Right lobe of liver (tissue), 6 donors: Measurements from ENCODE around the gene MRPL17. TPM values are rescaled to one million over a fixed set of nuclear protein-coding genes. Genes with fewer than 3 reads are reported as not detected.
A peak's percentile ranks its signal among the peaks of the same experiment; 100 is the strongest.

Source experiments
- ATAC-seq, 4 donors: fragments of 200-7000 bp; cut with Tn5 transposase; one replicate each; pipeline ENCODE4 v1.9.1; 2020; ENCODE audit warnings: mild to moderate bottlenecking in 4 of 4, moderate library complexity in 4 of 4
- DNase-seq, 3 donors: peaks; one replicate each; pipeline ENCODE4 v3.0.0-alpha.2; 2020
- H3K27ac ChIP-seq, 3 donors: fragments of 200-600 bp; one replicate each; pipeline ENCODE4 v1.8.0; 2022
- H3K27me3 ChIP-seq, 2 donors: fragments of 200-600 bp; one replicate each; pipeline ENCODE4 v1.8.0; 2022
- H3K36me3 ChIP-seq, 4 donors: fragments of 200-600 bp; sonication (generic) in 1 of 4; one replicate each; pipeline versions ENCODE4 v1.5.1 to v1.8.0; 2017 to 2022; ENCODE audit warnings: control low read depth in 1 of 4
- H3K4me1 ChIP-seq, 4 donors: fragments of 200-600 bp; sonication (generic) in 1 of 4; one replicate each; pipeline versions ENCODE4 v1.5.1 to v1.8.0; 2017 to 2022; ENCODE audit warnings: control low read depth in 1 of 4
- H3K4me3 ChIP-seq, 3 donors: fragments of 200-600 bp; one replicate each; pipeline ENCODE4 v1.8.0; 2022
- H3K9me3 ChIP-seq, 4 donors: fragments of 200-600 bp; sonication (generic) in 1 of 4; one replicate each; pipeline versions ENCODE4 v1.5.1 to v1.8.0; 2017 to 2022; ENCODE audit warnings: control low read depth in 1 of 4
- POLR2A ChIP-seq: fragments of 450-650 bp; IDR thresholded peaks from one replicate; pipeline ENCODE4 v1.6.1; 2017; ENCODE audit warnings: antibody characterized with exemption, mild to moderate bottlenecking
- WGBS: methylation state at CpG from one replicate; pipeline ENCODE4 v1.1.6; 2018; ENCODE audit warnings: low coverage, low lambda C conversion rate; ENCODE audit not compliant: insufficient coverage; ENCODE audit errors: missing lambda C conversion rate; 5-methylcytosine and 5-hydroxymethylcytosine counted together
- intact Hi-C, 2 donors: fragments of 100-400 bp; cut with DNase I; formaldehyde crosslinking; loops; one replicate each; pipeline versions ENCODE4 v1.11.2 to v1.14.1; 2022
- total RNA-seq, 6 experiments: library from RNA; depleted of rRNA in 2 of 6; stranded (reverse); fragments of >200 nt in 2 of 6; fragmentation: NEBNext Ultra II Directional in 3 of 6; extraction: Animal tissue kit (Norgen Biotek cat#: 25700) in 3 of 6; gene quantifications; one replicate each; pipeline versions ENCODE4 v1.1.0 to v1.2.4, GENCODE V29; 2016 to 2023
- TF ChIP-seq, protein P1 (sequence below), 4 donors: fragments of 200-600 bp in 3 of 4; fragments of 450-650 bp in 1 of 4; IDR thresholded peaks; one replicate each; pipeline versions ENCODE4 v1.5.1 to v1.8.0; 2016 to 2022; ENCODE audit warnings: antibody characterized with exemption in 4 of 4, mild to moderate bottlenecking in 2 of 4
- donor health status: DM: no; HTN: yes; CAD: no.
- donor health status: DM: no; HTN: no; CAD: no.
- donor health status: DM: no; HTN: no; CAD: no.
- donor health status: DM: no; HTN: yes; CAD: no.
- donor health status: DM: no; HTN: yes; CAD: no.

MRPL17 gene
- total RNA-seq, 6 experiments from 2014 or later: 10.7 to 21.6 (median 17.3) TPM

DNA sequence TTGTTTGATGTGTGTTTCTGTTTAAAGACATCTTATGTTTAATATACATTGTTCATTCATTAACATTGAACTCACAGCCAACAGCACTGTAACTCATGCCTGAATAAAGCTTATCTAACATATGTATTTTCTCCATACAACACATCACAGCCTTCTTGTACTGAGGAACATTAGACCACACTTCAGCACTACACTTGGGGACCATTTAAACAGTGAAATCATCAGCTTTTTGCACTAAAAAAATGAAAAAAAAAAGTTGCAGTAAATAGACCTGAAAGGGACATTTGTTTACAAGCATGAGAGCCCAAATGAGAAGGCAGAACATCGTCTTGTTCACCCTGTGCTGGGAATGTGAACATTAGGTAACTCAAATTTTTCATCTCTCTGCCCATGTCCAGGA lies 48.6 kb downstream of the MRPL17 start:
- Histone ChIP-seq H3K36me3 (no peaks in the 10 kb centered on the region), H3K27ac (peak overlapping the region in 1 of 3 donors; percentile 26), H3K9me3 (no peaks in the 10 kb centered on the region), H3K4me1 (peaks cover 0 to 36% (median 17%) of the 10 kb centered on the region in 4 donors), H3K27me3 (no peaks in the 10 kb centered on the region), H3K4me3 (no peak overlapping the region)
- 23% methylated on average over 1 of the region's 1 CpG for WGBS
- no peak for DNase-seq
- intact Hi-C loops: no loop called here
- peak in 1 of 4 donors; percentile 15 for ATAC-seq
- TF ChIP-seq, protein P1, sequence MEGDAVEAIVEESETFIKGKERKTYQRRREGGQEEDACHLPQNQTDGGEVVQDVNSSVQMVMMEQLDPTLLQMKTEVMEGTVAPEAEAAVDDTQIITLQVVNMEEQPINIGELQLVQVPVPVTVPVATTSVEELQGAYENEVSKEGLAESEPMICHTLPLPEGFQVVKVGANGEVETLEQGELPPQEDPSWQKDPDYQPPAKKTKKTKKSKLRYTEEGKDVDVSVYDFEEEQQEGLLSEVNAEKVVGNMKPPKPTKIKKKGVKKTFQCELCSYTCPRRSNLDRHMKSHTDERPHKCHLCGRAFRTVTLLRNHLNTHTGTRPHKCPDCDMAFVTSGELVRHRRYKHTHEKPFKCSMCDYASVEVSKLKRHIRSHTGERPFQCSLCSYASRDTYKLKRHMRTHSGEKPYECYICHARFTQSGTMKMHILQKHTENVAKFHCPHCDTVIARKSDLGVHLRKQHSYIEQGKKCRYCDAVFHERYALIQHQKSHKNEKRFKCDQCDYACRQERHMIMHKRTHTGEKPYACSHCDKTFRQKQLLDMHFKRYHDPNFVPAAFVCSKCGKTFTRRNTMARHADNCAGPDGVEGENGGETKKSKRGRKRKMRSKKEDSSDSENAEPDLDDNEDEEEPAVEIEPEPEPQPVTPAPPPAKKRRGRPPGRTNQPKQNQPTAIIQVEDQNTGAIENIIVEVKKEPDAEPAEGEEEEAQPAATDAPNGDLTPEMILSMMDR (IDR thresholded peaks at IDR 0.05): no peak
- TF ChIP-seq POLR2A: no peak

DNA sequence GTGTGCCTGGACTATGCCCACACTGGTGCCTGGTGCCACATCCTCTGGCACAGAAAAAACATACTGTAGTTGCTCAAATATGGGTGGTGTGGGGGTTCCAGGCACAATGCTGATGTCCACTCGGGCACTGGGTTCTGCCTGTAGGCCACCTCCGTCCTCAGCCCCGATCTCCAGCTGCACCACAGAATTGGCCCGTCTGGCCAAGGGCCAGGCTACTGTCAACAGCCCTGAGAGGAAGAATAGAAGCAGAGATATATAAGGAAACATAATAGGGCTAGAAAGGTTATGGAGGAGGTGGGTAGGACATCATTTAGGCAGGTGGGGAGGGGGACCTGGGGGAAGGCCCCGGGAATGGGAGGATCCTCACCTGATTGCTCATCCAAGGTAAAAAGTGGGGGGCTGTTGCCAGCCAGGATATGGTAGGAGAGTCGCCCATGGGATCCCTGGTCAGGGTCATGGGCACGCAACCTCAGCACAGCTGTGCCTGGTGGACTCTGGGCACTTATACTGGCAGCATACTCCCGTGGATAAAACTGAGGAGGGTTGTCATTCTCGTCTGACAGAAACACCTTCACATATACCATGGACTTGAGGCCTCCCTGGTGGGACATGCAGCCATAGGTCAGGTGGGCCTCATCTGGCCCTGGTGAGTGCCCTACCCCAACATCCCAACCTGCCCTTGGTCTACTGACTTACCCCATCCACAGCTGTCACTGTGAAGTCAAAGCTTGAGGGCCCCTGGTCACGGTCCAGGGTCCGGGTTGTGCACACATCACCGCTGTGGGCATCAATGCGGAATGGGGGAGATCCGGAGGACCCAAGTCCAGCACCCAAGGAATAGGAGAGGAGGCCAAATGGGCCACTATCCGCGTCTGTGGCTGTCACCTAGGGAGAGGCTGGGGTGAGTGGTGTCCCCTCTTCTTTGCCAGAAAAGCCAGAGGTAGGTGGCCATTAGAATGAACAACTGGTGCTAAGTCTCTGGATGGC lies 49.4 kb downstream of the MRPL17 start:
- ATAC-seq (no peak), DNase-seq (no peak)
- no peaks in the 10 kb centered on the region for H3K27me3 ChIP-seq
- H3K4me1 ChIP-seq: peaks cover 0 to 33% (median 17%) of the 10 kb centered on the region in 4 donors
- H3K27ac ChIP-seq: no peak overlapping the region
- no peak overlapping the region for H3K4me3 ChIP-seq
- intact Hi-C loops: no loop called here
- 90% methylated on average over 4 of the region's 16 CpGs for WGBS
- no peak for TF ChIP-seq POLR2A
- TF ChIP-seq, protein P1 (IDR thresholded peaks at IDR 0.05): no peak
- no peaks in the 10 kb centered on the region for H3K36me3 ChIP-seq
- no peaks in the 10 kb centered on the region for H3K9me3 ChIP-seq

DNA sequence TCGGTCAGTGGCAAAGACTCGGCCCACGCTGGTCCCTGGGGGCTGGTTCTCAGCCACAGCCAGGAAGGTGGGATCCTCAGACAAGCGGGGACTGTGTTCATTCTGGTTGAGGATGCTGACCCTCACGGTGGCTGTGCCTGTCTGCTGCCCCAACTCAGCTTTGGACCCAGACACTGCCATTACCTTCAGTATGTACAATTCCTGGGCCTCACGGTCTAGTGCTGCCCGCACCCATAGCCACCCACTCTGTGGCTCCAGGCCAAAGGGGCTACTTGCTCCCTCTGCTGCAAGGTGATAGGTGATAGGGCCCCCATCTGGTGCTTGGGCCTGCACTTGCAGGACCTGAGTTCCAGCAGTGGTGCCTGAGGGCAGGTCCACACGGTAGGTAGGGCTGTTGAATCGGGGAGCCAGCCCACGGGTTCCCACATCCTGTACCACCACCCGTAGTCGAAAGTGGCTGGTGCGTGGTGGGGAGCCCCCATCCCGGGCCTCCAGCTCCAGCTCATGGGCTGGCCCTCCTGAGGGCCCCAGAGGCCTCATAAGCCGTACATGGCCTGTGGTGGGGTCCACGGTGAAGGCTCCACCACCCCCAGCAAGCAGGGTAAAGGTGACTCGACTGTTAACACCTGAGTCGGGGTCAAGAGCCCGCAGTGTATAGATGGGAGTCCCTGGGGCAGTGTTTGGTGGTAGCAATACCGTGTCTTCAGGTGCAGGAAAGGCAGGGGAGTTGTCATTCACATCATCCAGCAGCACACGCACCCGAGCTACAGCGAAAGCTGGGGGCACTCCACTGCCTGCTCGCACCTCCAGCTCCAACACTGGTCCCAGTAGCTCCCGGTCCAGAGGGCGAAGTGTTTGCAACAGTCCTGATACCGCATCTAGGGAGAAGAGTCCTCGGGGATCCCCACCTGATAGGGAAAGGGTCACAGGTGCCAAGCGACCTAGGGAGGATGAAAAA lies 50.7 kb downstream of the MRPL17 start:
- intact Hi-C loops: no loop called here
- DNase-seq: no peak

DNA sequence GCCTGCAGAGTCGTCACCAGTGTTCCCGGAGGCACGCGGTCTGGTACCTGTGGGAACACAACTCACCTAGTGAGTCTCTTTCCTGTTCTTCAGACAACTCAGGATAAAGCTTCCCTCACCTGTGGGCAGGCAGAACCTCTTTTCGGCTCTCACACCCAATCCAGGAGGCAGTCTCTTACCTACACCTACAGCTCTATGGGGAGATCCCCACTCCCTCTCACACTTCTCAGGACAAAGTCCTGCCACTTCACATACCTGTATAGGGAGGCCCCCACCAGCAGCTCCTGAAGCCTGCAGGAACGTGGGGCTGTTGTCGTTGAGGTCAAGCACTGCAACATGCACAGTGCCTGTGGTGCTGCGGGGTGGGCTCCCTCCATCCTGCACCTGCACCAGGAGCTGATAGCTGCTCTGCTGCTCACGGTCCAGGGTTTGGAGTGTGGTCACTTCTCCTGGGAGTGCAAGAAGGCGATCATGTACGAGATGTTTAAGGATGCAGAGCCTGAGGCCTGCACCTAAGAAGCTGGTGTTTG lies 51.7 kb downstream of the MRPL17 start:
- intact Hi-C loops: no loop called here
- H3K9me3 ChIP-seq: no peaks in the 10 kb centered on the region
- DNase-seq (no peak), ATAC-seq (no peak)
- H3K4me3 ChIP-seq: no peak overlapping the region
- H3K36me3 ChIP-seq: no peaks in the 10 kb centered on the region
- peaks cover 0 to 17% (median 6%) of the 10 kb centered on the region in 4 donors for H3K4me1 ChIP-seq
- H3K27me3 ChIP-seq: no peaks in the 10 kb centered on the region
- WGBS: 80% methylated on average over 5 of the region's 11 CpGs
- TF ChIP-seq, protein P1 (IDR thresholded peaks at IDR 0.05): no peak
- TF ChIP-seq POLR2A: no peak
- H3K27ac ChIP-seq: no peak overlapping the region

More for the DNA sequence above, 50.7 kb downstream of the MRPL17 start:
- peaks cover 0 to 20% (median 8%) of the 10 kb centered on the region in 4 donors for H3K4me1 ChIP-seq
- H3K4me3 ChIP-seq: no peak overlapping the region
- WGBS: 81% methylated on average over 7 of the region's 29 CpGs
- no peak overlapping the region for H3K27ac ChIP-seq
- TF ChIP-seq, protein P1 (IDR thresholded peaks at IDR 0.05): no peak
- no peak for TF ChIP-seq POLR2A
- H3K9me3 ChIP-seq: no peaks in the 10 kb centered on the region
- no peaks in the 10 kb centered on the region for H3K36me3 ChIP-seq
- ATAC-seq: no peak
- no peaks in the 10 kb centered on the region for H3K27me3 ChIP-seq
